ENCODE data around the gene IRF1. TPM values are rescaled to one million over a fixed set of nuclear protein-coding genes. Genes with fewer than 3 reads are reported as not detected.

IRF1 gene
- total RNA-seq, 1 experiment from 2014 or later = 1.8 TPM

DNA sequence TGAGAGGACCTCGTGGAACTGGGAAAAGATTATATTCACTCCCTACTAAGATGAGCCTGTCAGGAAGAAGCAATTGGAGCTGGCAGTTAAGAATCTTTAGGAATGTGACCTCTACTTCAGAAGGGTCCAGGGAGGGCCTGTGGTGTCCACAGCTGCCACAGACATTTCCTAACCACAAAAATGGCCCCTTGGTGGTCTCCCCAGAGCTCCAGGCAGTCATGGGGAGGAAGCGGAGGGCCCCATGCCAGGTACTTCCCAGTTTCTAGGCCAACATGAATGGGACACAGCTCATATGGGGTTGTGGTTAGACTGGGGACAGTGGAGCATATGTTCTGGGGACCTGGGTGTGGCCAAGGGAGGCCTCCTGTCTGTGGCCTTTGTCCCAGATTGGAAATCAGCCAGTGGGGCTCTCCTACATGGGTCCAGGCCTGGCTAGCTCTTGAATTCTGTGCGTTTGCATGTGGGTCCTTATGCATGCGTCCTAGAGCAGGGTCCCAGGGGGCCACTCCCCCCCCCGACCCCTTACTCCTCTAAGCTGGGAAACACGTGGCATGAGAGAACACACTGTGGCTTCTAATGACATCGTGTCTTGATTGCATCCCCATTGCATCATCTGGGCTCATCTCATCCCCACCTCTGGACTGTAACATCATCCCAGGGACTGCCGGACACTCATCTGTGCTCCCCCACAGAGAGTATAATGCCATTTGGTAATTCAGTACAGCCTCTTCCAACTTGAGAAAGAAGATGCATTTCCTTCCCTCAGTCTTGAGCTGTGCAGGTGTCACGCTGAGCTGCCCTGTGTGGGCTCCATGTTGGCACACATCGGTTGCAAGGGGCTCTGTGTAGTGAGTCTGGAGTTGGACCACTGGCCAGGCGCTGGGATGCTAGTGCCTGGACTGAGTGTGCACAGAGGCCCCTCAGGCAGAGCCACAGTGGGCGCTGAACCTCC, 31.3 kb downstream of the IRF1 start:
- DNase-seq (ENCODE audit: low read depth, low spot score) = no peak
- in situ Hi-C loops (cut with HindIII; ENCODE audit: low pct_unique_long_range_greater_than_20kb, low sequenced_read_pairs) = no loop called here

- in situ Hi-C loops (cut with HindIII; ENCODE audit: low pct_unique_long_range_greater_than_20kb, low sequenced_read_pairs) = no loop called here
- DNase-seq (ENCODE audit: low read depth, low spot score) = no peak
These were observed 31.9 kb downstream of the IRF1 start for GRCh38 chr5:132458651-132459030.

GRCh38 chr5:132458226-132458560, 32.4 kb downstream of the IRF1 start:
- DNase-seq (ENCODE audit: low read depth, low spot score) = no peak
- in situ Hi-C loops (cut with HindIII; ENCODE audit: low pct_unique_long_range_greater_than_20kb, low sequenced_read_pairs) = no loop called here

GRCh38 chr5:132457371-132458225, 33.0 kb downstream of the IRF1 start:
- in situ Hi-C loops (cut with HindIII; ENCODE audit: low pct_unique_long_range_greater_than_20kb, low sequenced_read_pairs) = no loop called here
- DNase-seq (ENCODE audit: low read depth, low spot score) = no peak

GRCh38 chr5:132456987-132457361, 33.6 kb downstream of the IRF1 start:
- in situ Hi-C loops (cut with HindIII; ENCODE audit: low pct_unique_long_range_greater_than_20kb, low sequenced_read_pairs) = no loop called here
- DNase-seq (ENCODE audit: low read depth, low spot score) = no peak

GRCh38 chr5:132456296-132456986, 34.1 kb downstream of the IRF1 start:
- DNase-seq (ENCODE audit: low read depth, low spot score) = no peak
- in situ Hi-C loops (cut with HindIII; ENCODE audit: low pct_unique_long_range_greater_than_20kb, low sequenced_read_pairs) = no loop called here

GRCh38 chr5:132455614-132456115, 34.9 kb downstream of the IRF1 start:
- in situ Hi-C loops (cut with HindIII; ENCODE audit: low pct_unique_long_range_greater_than_20kb, low sequenced_read_pairs) = no loop called here
- DNase-seq (ENCODE audit: low read depth, low spot score) = no peak

GRCh38 chr5:132454361-132454760, 36.2 kb downstream of the IRF1 start:
- in situ Hi-C loops (cut with HindIII; ENCODE audit: low pct_unique_long_range_greater_than_20kb, low sequenced_read_pairs) = no loop called here
- no peak for DNase-seq (ENCODE audit: low read depth, low spot score)

GRCh38 chr5:132451387-132451786, 39.2 kb downstream of the IRF1 start:
- no peak for DNase-seq (ENCODE audit: low read depth, low spot score)
- in situ Hi-C loops (cut with HindIII; ENCODE audit: low pct_unique_long_range_greater_than_20kb, low sequenced_read_pairs) = no loop called here

DNA sequence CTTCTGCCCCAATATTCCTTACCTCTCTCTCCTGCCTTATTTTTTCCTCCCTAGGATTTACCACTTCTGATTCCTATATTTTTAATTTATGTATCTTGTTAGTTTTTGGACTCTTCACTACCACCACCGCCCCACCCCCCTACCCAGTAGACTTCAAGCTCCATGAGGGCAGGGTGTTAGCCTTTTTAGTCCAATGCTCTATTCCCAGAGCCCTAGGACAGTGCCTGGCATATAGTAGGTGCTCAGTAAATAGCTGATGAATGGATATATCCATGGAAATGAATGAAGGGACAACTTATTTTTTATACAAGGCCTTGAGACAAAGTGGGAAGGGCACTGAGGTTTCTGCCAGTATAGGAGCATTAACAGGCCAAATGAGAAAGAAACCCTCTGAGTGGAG, 41.5 kb downstream of the IRF1 start:
- in situ Hi-C loops (cut with HindIII; ENCODE audit: low pct_unique_long_range_greater_than_20kb, low sequenced_read_pairs) = no loop called here
- no peak for DNase-seq (ENCODE audit: low read depth, low spot score)

DNA sequence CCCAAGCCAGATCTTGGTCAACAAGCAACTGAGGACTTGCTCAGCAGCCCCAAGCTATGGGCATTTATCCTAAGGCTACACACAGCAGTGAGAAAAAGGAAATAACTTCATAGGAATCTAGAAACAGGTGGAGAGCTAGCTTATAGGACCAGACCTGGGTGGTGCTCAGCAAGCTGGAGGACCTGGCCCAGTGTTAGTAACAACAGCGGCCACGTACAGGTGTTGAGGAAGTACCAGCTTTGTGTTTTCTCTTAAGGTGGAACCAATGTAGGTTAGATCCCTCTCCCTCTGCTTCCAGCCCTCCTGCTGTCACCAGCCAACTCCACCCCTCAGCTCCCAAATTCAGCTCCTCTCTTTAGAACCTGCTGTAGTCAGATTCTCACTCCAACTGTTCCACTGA, 43.4 kb downstream of the IRF1 start:
- no peak for DNase-seq (ENCODE audit: low read depth, low spot score)
- in situ Hi-C loops (cut with HindIII; ENCODE audit: low pct_unique_long_range_greater_than_20kb, low sequenced_read_pairs) = no loop called here

DNA sequence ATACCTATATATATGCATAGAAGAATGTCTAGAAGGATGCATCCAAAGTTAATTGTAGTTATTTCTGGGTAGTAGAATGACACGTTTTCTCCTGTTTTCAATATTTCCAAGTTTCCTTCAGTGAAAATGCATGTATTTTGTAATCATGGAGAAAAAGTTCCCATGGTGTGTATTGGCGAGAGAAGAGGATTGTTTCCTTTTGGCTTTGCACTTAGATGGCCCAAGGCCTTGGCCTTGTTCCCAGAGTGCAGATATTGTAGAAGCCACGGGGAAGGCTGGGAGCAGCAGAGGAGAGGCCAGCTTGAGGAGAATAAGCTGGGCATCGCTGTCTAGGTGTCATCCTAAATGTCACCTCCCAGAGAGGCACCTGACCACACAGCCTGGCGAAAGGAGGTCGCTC, 44.0 kb downstream of the IRF1 start:
- DNase-seq (ENCODE audit: low read depth, low spot score) = peak; percentile 28
- in situ Hi-C loops (cut with HindIII; ENCODE audit: low pct_unique_long_range_greater_than_20kb, low sequenced_read_pairs) = no loop called here

DNA sequence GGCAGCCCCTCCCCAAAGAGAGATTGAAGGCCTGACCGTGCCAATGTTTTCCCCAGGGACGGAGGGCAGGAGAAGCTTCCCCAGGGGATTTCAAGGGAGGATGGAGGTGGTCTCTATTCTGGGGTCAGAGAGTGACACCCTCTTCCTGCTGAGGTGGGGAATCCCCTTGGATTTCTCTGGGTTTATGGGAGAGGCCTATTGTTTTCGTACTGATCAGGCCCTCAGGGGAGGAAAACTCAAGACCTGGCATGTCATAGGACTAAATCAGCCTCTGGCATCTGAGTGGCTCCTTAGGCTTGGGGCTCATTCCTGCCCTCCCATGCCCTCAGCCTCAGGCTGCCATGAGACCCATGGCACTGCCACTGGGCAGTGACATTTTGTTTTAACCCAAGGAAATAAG, 44.6 kb downstream of the IRF1 start:
- in situ Hi-C loops (cut with HindIII; ENCODE audit: low pct_unique_long_range_greater_than_20kb, low sequenced_read_pairs) = no loop called here
- peak; percentile 13 for DNase-seq (ENCODE audit: low read depth, low spot score)

GRCh38 chr5:132445640-132445923, 45.0 kb downstream of the IRF1 start:
- in situ Hi-C loops (cut with HindIII; ENCODE audit: low pct_unique_long_range_greater_than_20kb, low sequenced_read_pairs) = no loop called here
- DNase-seq (ENCODE audit: low read depth, low spot score) = no peak

DNA sequence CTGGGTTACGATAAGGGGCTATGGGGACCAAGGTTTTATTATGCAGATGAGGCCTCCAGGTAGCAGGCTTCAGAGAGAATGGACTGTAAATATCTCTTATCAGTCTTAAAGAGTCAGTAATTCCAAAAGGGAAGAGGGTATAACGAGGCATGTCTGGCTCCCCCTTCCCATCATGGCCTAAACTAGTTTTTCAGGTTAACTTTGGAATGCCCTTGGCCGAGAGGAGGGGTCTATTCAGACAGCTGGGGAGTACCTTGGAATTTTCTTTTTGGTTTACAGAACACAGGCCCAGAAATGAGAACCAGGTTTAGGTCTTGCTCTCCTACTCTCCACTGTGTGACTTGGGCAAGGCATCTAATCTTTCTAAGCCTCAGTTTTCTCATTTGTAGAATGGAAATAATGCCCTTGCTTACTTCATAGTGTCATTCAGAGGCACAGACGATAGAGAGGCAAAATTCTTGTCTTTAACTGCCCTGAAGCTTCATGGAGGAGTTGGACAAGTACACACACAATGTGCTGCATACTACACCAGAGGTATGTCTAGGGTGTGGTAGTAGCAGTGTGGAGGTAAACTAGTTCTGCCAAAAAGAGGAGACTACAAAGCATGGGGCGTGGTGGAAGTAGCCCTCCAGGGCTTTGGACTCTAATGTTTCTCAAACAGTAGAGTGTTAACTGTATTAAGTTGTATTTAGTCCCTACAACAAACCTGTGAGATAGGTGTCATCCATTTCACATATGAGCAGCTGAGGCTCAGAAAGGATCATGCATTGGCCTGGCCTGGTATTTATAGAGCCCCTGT, 45.5 kb downstream of the IRF1 start:
- in situ Hi-C loops (cut with HindIII; ENCODE audit: low pct_unique_long_range_greater_than_20kb, low sequenced_read_pairs) = no loop called here
- DNase-seq (ENCODE audit: low read depth, low spot score) = no peak

- DNase-seq (ENCODE audit: low read depth, low spot score) = no peak
- in situ Hi-C loops (cut with HindIII; ENCODE audit: low pct_unique_long_range_greater_than_20kb, low sequenced_read_pairs) = no loop called here
These were observed 46.5 kb downstream of the IRF1 start for GRCh38 chr5:132444061-132444460.

DNA sequence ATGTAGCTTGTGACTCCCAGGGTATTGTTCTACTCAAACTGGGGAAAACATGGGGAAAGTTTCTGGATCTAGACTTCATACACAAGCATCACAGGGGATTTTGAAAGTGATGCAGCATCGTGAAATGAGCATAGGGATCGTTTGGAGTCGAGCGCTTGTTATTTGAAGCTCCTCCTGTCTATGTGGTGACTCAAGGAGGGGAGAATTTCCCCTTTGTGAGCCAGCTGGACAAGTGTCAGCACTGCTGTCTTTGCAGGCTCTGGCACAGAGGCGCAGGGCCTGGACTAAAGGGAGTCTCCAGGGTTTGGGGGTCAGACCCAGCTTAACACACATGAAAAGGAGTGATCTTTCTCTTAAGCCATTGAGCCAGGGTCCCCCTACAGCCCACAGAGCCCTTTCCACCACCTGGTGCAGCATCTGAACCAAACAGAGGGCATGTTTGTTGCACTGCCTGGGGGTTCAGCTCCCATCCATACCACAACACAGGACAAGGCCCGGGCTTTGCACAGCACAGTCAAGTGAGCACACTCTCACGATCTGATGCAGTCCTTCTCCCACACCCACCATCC, 51.0 kb downstream of the IRF1 start:
- in situ Hi-C loops (cut with HindIII; ENCODE audit: low pct_unique_long_range_greater_than_20kb, low sequenced_read_pairs) = no loop called here
- DNase-seq (ENCODE audit: low read depth, low spot score) = no peak
